Suprapubic skin (tissue), 3 donors: Measurements from ENCODE around the gene PLXNC1.

Source experiments
- CTCF ChIP-seq, 2 donors: fragments of 200-600 bp in 1 of 2; fragments of 450-650 bp in 1 of 2; sonication (generic) in 1 of 2; IDR thresholded peaks; one replicate each; pipeline ENCODE4 v1.5.1; 2016 to 2019; ENCODE audit warnings: antibody characterized with exemption in 2 of 2, mild to moderate bottlenecking in 1 of 2, moderate library complexity in 1 of 2
- POLR2A ChIP-seq, 2 donors: fragments of 450-650 bp; IDR thresholded peaks; one replicate each; pipeline ENCODE4 v1.6.1; 2017; ENCODE audit warnings: antibody characterized with exemption in 2 of 2, mild to moderate bottlenecking in 2 of 2, moderate library complexity in 2 of 2

GRCh38 chr12:94207467-94207848 is 59.1 kb downstream of the PLXNC1 start:
- no peak for TF ChIP-seq CTCF (IDR thresholded peaks at IDR 0.05)
- TF ChIP-seq POLR2A (IDR thresholded peaks at IDR 0.05), result no peak
